ENCODE results near the gene RRM1.
"Not testable (repeated sequence)": the region's sequence is repeated elsewhere in the genome, so short reads cannot be mapped to it uniquely, and the experiment has no call there.

The RRM1 gene

DNA sequence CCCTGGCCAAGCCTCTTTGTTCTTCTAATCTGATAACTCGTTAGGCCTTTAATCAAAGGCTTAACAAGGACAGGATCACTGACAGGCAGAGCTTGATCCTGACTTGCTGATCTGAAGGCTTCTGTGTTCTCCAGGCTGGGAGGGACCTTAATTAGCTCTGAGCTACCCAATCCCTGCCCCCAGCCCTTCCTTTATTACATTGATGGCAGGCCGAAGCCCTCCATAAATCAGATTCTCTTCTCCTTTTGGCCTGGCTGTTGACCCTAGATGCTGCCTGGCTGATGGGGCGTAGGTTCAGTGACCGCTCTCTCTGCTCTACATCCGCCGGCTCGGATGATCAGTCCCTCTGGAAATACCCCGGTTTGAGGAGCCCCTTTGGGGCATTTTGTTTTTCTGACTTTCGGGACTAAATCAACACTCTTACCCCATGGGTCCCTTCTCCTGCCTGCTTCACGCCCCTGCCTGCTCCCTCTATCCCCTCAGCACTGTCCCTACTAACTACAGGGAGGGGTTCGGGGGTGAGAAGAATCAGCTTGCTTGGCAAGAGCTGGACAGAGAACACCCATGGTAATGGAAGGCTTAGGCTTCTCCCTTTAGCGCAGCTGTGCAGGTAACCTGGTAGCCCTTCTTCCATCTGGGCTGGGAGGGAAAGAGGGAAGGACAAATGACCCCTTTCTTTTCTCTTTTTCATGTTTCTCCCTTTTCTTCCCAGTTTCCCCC is 10.0 kb upstream of the RRM1 start:
- DNase-seq: no peak

DNA sequence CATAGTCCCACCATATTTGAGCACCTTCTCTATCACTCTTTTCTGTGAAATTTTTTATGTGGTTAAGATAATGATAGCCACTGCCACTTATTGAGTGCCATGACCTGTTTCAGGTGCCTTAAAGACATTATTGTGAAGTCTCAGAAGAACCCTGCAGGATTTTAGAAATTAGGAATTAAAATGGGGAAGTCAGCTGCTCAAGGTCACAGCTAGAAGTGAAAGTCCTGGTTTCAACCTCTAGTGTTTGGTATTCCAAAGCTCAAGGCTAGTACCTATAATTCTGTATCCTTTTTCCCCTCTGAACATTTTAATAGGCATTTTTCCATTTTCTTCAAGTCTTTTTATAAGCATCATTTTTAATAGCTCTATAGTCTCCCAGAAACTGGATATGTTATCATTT is 9.0 kb upstream of the RRM1 start:
- DNase-seq: no peak

DNA sequence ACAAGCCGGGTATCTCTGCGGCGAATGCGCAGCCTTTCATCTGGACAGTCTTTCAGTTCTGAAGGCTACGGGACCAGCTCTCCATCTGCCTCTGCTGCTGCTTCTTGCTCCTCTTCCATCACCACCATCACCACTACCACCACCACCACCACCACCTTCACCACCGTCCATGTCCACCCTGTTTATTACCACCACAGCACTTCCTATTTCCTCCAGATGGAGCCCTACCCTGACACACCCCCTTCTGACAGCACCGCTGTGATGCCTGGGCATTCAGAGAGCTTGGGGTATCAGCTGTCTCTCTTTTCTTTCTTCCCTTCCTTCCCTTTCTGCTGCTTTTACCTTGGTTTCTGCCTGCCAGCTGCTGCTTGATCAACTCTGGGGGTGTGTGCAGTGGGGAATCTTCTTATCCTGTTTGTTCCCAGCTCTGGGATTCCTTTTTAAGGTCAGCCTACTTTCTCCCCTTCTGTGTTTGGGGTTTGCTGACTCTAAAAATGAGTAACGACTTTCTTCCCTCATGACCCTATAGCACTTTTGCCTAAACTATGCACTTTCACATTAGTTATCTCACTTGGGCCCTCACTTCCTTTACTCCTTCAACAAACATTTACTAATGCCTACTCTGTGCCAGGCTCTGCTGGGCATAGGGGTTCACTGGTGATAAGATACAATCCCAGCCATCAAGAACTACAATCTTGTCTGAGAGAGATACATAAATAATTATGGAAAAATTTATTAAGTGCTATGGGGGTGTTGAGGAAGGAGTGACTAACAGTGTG is 7.8 kb upstream of the RRM1 start:
- no peak for DNase-seq

DNA sequence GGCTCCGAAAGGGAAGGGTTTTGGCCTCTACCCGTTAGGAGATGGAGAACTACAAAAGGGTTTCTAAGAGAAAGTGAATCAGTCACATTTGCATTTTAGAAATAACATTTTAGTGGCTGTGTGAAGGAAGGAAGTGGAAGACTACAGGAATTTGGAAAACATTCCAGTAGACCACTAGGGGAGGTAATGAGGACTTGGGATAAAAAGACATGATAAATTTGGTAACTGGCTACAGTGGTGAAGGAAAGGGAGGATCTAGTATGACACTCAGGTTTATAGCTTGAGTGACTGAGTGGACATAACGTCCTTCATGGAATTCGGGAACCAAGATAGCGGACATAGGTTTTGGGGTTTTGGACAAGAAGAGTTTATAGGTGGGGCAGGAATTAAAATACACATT is 7.0 kb upstream of the RRM1 start:
- DNase-seq: no peak

DNA sequence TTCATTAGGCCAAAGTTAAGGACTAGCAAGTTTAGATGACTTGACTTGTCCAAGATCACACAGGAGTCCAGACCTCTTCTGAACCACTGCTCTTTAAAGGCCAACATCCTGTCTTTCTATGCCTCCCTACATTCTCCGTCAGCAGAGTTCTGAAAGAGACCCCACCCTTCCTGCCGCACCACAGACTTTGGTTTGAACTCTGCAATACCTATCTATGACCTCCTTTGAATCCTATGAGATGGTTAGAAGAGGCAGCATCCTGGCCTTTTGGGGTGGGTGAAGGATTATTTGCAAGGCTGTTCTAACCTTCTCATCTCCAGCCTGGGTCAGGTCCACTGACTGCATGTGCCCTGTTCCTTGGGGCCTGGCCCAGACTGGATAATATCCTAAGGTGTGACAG is 4.3 kb upstream of the RRM1 start:
- no peak for DNase-seq

DNA sequence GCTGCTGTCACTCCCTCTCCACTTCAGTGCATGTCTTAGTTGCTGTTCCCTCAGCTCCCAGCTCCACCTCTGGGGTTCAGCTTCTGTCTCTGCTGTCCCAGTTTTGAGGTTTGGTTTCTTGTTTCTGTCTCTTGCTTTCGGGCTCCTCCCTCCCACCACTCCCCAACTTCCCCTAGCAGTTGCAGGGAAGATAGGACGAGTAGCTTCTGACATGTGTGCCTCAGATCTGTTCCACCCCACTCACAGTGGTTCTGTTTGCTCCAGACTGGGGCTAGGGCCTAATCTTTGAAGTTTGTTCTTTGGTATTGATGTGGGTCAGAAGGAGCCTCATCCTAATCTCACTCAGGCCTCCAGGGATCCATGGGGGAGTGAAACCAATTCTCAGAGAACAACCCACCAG is 2.6 kb upstream of the RRM1 start:
- DNase-seq: peak; percentile 29

DNA sequence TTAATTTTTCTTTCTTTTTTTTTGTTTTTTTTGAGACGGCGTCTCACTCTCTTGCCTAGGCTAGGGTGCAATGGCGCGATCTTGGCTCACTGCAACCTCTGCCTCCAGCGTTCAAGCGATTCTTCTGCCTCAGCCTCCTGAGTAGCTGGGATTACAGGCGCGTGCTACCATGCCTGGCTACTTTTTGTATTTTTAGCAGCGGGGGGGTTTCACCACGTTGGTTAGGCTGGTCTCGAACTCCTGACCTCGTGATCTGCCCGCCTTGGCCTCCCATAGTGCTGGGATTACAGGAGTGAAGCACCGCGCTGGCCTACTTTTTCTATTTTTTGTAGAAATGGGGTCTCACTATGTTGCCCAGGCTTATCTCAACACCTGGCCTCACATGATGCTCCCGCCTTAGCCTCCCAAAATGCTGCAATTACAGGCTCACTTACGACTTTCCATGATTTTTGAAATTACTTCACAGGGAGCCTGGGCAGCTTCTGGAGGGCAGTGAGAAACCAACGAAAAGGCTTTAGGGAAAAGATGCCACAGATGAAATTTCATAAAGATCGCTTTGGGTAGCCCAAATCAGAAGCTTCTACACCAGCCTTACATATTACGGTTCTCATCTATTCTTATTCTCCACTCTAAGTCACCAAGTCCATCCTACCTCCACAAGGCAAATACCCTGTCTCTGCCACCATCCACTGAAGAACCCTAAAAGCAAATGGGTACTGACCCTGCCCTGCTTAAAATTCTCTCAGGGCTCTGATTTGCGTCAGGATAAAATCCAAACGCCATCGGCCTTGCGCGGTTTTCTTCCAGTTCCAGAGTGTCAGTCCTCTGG is 866 bp upstream of the RRM1 start:
- no peak for DNase-seq

DNA sequence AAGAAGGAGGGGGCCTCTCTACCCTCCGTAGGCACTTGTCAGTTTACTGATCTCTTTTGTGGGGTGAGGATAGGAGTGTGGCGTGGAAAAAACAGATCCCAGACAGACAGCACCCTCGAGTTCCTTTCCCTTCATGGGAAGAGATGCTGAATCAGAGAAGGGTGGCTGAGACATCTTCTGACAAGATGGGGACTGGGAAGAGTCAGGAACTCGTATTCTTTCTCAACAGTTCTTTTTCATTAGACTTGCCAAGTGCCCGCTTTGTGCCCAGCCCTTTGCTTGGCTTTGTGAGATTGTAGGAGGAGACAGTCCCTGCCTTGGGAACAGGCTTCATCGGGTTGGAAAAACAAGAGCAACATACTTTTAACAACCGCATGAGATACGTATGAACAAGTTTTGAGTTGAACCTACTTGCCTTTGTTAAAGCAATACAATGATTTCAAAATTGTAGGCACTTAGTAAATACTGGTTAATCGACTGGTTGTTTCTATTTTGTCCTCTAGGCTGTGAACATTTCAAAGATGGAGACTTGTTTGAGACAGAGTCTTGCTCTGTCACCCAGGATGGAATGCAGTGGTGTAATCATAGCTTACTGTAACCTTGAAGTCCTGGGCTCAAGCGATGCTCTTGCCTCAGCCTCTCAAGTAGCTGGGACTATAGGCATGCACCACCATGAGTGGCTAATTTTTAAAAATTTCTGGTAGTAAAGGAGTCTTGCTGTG is 1.1 kb downstream of the RRM1 start:
- DNase-seq: no peak

DNA sequence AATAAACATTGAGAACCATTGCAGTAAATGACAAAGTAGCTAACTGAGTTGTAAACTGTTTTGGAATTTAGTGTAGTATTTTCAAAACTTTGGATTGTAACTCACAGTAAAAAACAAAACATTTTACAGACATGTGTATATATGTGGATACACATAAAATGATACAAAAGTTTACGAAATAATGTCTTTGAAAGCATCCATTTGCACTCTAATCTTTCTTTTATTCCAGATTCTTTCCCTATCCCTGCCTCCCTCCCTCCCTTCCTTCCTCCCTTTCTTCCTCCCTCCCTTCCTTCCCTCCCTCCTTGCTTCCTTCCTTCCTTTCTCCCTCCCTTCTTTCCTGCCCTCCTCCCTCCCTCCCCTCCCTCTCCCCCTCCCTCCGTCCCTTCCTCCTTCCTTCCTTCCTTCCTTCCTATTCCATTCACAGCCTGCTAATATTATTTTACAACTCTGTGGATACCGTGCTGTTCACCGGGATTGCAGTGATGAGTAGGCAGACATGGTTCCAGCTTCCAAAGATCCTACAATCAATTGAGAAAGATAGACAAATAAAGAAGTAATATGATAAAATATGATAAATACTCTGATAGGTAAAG is 3.5 kb downstream of the RRM1 start:
- no peak for DNase-seq

DNA sequence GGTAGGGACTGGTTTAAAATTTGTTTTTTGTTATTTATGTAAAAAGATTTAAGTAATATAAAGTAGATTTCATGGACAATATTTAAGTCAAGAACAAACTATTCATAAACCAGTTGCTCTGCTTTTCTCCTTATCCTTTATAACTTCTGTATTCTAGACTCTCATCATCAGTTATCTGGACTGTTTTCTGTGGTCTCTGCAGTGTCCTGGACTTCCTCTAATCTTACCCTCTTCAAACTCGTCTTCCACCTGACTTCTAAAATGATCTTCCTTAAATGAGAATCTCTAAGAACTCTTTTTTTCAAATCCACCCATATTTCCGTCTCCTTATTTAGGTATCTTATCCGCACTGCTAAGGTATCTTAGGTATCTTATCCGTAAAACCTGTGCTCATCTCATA is 8.1 kb downstream of the RRM1 start:
- DNase-seq: no peak

DNA sequence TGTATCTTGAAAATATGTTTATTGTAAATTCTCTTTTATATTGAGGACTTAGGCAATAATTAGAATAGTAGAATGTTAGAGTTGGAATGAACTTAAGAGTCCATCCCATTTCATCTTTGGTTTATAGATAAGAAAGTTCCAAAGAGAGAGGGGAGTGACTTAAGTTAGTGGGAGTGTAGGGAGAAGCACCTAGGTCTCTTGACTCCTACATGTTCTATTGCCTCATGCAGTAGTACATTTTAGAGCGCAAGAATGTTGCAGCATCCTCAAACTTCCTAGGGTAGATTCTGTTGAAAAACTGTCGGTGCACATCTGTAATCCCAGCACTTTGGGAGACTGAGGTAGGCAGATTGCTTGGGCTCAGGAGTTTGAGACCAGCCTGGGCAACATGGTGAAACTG is 8.7 kb downstream of the RRM1 start:
- no peak for DNase-seq

DNA sequence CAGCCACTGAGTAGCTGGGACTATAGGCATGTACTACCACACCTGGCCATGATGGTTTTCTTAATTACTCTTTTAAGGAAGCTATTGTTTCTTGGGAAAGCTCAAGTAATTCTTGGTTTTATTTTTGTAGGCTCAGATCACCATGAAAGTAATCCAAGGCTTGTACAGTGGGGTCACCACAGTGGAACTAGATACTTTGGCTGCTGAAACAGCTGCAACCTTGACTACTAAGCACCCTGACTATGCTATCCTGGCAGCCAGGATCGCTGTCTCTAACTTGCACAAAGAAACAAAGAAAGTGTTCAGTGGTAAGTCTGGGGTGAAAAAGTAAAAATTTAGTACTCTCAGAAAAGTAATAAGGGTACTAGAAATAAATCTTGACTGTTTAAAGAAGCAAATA is 11.3 kb downstream of the RRM1 start:
- DNase-seq: no peak

DNA sequence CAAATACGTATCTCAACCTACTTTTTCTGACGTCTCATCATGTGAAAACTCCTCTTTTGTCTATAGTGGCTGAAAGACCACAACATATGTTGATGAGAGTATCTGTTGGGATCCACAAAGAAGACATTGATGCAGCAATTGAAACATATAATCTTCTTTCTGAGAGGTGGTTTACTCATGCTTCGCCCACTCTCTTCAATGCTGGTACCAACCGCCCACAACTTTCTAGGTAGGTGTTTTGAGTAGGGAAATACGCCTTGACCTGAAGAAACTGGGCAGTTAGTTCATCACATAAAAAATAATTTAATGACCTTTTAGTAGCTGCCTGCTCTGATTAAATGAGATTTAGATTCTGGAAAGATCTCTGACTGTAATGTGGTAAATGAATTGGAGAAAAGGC is 17.2 kb downstream of the RRM1 start:
- DNase-seq: no peak

DNA sequence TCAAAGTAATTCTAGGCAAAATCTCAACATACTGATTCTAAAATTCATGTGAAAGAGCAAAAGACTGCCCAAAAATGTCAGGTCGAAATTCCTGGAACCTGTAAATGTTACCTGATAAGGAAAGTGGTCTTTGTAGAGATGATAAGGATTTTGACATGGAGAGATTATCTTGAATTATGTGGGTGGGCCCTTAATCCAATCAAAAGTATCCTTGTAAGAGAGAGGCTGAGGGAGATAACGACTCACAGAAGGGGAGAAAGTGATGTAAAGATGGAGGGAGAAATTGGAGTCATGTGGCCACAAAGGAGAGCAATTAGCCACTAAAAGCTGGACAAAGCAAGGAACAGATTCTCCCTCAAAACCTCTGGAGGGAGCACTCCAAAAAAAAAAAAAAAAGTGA is 20.5 kb downstream of the RRM1 start:
- no peak for DNase-seq

DNA sequence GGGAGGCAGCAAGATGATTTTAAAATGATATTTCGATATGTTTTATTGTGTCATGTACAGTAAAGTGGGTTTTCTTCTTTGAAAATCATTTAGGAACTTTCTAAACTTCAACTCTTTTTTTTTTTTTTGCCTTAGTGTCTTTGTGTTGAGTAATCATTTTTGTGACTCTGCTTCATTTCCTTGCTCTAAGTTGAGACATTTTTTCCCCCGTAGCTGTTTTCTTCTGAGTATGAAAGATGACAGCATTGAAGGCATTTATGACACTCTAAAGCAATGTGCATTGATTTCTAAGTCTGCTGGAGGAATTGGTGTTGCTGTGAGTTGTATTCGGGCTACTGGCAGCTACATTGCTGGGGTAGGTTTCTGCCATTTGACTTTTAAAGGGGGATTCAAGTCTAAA is 23.5 kb downstream of the RRM1 start:
- DNase-seq: no peak

DNA sequence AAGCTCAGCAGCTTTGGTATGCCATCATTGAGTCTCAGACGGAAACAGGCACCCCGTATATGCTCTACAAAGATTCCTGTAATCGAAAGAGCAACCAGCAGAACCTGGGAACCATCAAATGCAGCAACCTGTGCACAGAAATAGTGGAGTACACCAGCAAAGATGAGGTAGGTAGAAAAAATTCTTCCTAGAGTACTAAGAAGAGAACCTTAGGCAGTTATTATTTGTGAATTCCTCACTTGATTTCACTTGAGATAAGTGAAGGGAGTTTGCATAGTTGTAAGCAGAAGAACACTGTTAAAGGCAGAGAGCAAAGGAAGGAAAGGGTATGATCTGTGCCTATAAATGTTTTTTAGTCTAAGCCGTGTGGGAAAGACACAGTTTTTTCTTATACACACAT is 28.6 kb downstream of the RRM1 start:
- DNase-seq: no peak

DNA sequence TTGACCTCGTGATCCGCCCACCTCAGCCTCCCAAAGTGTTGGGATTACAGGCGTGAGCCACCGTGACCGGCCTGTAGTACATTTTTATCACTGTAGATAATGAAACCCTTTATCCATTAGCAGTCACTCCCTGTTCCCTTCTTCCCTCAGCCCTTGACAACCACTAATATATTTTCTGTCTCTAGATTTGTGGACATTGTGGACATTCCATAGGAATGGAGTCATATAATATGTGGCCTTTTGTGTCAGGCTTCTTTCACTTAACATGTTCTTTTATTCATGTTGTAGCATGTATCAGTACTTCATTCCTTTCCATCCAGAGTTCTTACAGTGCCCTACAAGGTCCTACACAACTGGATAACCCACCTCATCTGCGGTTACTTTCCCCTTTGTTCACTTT is 30.5 kb downstream of the RRM1 start:
- DNase-seq: no peak

DNA sequence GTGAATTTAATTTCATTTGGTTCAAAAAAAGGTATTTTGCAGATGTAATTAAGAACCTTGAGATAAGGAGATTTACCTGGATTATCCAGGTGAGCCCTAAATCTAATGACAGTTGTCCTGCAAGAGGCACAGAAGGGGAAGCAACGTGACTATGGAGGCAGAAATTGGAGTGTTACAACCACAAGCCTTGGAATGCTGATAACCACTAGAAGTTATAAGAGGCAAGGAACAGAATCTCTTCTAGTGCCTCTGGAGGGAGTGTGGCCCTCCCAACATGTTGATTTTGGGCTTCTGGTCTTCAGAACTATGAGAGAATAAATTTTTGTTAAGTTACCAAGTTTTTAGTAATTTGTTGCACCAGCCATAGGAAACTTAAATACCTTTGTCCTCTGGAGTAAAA is 32.8 kb downstream of the RRM1 start:
- DNase-seq: no peak

DNA sequence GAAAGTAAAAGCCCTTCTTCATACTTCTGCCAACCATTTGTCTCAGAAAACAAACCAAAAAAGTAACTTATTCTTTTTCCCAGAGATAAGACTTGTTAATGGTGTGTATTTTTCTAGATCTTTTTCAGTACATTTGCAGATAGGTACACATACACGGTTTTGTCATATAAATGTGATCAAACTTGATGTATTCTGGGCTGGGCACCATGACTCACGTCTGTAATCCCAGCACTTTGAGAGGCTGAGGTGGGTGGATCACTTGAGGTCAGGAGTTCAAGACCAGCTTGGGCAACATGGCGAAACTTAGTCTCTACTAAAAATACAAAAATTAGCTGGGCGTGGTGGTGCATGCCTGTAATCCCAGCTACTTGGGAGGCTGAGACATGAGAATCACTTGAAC is 35.6 kb downstream of the RRM1 start:
- DNase-seq: not testable (repeated sequence)

DNA sequence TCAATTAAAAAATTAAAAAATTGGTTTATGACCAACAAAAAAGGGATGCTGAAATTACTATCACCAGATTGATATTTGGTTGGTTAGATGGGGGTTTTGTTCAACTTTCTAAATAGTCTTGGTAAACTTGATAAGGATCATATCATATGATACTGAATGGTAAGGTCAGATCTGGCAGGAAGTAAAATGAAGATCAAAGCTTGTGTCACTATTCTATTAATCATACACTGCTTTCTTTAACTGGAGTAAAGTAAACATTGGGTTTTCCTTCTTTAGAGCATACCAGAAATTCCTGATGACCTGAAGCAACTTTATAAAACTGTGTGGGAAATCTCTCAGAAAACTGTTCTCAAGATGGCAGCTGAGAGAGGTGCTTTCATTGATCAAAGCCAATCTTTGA is 40.2 kb downstream of the RRM1 start:
- no peak for DNase-seq

DNA sequence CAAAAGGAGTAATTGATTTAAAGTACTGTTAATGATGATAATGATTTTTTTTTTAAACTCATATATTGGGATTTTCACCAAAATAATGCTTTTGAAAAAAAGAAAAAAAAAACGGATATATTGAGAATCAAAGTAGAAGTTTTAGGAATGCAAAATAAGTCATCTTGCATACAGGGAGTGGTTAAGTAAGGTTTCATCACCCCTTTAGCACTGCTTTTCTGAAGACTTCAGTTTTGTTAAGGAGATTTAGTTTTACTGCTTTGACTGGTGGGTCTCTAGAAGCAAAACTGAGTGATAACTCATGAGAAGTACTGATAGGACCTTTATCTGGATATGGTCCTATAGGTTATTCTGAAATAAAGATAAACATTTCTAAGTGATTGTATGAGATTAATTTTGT is 43.9 kb downstream of the RRM1 start:
- no peak for DNase-seq

DNA sequence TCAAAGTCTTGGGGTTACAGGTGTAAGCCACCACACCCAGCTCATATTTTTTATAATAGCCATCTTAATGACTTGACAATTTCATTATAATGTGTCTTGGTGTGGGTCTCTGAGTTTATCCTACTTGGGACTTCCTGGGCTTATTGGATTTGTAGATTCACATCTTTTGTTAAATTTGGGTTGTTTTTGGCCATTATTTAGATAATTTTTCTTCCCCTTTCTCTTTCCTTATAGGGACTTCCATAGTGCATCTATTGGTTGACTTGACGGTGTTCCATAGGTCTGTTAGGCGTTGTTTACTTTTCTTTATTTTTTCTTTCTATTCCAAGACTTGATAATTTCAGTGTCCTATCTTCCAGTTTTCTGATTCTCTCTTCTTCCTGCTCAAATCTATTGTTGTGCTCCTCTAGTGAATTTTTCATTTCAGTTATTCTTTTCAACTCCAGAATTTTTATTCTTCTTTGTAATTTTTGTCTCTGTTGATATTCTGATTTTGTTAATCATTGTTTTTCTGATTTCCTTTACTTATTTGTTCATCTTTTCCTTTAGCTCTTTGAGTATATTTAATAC is 45.6 kb downstream of the RRM1 start:
- DNase-seq: no peak
